HG02798 (cell line): ENCODE measurements around the gene OSBPL5.

Source experiments
- ATAC-seq: cut with Tn5 transposase; IDR thresholded peaks from one replicate; pipeline ENCODE4 v1.9.1; 2021; ENCODE audit warnings: mild to moderate bottlenecking; ENCODE audit not compliant: unreplicated experiment, poor library complexity

OSBPL5 gene

GRCh38 chr11:3138178-3139085 is 26.7 kb downstream of the OSBPL5 start:
- no peak for ATAC-seq

GRCh38 chr11:3137486-3138177 is 27.5 kb downstream of the OSBPL5 start:
- ATAC-seq, result no peak

DNA sequence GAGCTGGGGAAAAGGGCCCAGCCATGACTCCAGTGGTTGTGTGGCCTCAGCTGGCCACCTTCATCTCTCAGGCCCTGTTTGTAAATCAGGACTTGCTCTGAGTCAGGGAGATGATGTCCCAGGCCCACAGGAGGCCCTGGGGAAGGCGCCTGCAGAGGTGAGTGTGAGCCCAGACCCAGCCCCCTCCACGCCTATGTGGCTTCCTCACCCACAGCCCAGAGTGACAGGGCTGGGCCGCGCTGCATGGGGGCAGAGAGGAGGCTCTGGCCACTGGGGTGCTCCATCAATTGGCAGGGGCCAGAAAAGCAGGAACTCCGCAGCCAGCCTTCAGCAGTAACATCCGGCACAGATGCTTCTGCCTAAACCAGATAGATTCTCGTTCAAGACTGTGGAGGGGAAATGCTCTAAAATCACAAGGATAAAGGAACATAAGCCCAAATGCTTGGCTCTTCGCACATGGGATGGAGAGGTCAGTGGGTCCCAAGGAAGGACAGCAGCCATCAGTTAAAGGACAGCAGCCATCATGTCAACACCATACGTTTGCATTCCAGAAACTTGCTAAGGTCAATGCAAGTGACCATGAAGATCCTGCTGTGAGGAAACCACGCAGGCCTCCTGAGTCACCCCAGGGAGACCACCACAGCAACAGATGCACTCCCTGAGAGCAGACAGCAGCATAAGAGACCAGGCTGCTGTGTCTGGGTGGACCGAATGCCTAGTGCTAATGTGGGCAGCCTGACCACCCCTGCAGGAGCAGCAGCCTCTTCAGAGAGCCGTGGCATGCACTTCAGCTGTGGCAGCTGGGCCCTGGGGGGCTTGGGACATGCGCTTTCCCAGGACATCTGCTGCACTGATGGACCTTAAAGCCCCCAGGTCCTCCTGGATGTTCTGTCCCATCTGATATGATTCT is 28.3 kb downstream of the OSBPL5 start:
- no peak for ATAC-seq

DNA sequence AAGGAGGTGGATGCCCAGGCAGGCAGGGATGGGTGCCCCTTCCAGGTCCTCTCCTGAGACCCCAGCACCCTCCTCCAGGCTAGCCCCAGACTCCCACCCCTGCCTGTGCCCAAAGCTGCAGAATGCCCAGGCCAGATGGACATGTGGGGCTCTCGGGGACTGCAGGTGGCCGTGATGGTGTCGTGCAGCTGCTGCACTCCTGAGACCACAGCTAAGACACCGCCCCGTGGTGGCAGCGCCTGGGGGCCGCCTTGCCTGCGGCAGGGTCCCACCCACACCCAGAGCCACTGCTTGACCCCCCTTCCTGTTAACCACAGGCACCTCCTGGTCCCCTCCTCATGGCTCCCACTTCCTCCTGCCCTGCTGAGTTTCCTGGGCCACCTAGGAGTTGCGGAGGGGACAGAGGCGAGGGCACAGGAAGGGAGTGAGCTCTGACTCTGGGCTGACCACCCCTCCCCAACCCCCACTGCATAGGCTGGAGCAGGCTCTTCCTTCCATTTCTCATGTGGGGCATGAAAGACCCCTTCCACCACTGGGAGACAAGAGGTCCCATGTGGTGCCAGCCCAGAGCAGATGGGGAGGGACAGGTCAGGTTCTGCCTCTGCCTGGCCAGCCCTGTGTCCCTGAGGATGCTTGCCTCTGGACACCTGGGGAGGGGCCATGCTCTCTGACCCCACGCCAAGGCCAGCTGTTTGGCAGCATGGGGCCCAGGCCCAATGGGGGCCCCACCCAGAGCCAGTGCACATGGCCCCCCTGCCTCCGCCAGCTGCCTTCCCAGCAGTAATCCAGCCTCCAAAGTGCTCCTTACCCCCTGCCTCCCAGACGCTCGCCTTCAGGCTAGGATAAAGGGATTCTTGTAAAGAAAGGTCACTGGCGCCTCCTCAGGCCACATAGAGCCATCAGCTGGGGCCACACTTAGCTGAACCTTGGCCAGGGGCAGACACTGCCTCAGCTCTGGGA is 29.3 kb downstream of the OSBPL5 start:
- no peak for ATAC-seq

DNA sequence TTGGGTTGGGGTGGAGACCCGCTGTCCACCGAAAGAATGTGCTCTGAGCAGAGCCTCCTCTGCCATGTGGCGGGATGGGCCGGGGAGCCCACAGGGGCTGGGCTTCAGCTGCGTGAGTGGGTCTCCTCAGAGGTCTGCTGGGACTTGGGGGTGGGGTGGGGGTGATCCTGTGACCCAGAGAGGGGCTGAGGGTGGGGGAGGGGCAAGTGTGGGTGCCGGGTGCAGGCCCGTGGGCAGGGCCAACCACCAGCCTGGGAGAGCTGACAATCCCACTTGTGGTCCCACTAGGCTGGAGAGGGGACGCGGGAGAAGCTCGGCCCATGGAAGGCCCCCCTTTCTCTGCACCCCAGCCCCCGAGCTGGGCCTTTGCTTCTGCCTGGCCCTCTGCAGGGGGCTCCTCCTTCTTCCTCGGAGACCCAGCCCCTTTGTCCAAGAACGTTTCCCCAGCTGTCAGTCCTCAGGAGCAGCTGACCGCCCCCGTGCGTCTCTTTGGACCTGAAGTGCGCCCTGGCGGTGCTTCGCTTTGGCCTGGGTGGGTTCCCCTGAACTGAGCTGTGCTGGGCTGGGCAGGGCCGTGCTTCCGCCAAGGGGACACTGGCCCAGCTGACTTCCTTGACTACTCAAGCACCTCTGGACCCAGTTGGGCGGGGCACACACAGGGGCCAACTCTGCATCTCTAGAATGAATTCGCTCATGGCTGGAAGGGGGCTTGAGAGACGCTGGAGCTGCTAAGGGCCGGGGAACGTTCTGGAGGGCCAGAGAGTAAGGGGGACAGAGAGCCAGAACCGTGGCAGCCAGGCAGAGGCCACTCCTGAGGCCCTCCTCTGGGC is 30.2 kb downstream of the OSBPL5 start:
- ATAC-seq, result no peak

DNA sequence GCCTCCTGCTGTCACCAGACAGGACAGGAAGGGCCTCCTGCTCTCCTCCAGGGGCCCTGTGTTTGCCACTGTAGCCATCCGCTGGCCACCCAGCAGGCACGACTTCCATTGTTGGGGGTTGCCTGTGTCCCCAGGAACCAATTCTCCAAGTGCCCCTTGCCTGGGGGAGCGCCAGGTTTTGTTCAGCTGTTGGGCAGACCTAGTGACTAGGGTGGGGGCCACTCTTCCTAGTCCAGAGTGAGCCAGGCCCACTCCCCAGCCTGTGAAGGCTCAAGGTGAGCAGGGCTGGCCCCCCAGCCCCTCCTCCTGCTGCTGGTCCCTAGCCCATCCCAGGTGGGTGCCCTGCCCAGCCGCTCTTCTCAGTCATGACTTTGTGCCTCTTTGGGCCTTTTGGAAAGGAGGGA is 30.9 kb downstream of the OSBPL5 start:
- ATAC-seq, result no peak

GRCh38 chr11:3133261-3134217 is 31.6 kb downstream of the OSBPL5 start:
- ATAC-seq, result no peak

DNA sequence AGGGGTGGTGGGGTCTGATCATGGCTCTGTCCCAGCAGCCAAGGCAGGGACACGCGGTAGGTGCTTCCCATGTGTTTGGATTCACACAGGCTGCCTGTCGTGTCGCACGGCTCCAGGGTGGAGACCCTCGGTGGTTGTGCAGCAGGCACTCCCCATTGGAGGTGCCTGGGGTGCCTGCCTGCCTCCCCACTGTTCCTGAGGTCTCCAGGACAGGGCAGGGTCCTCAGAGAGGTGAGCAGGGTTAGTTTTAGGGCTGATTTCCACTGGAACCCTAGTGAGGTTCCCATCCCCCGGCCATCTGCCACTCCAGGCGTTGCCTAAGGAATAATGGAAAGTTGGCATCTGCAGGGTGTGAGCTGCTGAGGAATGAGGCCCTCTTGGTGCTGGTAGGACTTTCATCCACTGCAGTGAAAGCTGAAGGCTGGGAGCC is 32.3 kb downstream of the OSBPL5 start:
- ATAC-seq, result no peak

- ATAC-seq, result no peak
Measured at GRCh38 chr11:3132271-3132781, 32.8 kb downstream of the OSBPL5 start.

DNA sequence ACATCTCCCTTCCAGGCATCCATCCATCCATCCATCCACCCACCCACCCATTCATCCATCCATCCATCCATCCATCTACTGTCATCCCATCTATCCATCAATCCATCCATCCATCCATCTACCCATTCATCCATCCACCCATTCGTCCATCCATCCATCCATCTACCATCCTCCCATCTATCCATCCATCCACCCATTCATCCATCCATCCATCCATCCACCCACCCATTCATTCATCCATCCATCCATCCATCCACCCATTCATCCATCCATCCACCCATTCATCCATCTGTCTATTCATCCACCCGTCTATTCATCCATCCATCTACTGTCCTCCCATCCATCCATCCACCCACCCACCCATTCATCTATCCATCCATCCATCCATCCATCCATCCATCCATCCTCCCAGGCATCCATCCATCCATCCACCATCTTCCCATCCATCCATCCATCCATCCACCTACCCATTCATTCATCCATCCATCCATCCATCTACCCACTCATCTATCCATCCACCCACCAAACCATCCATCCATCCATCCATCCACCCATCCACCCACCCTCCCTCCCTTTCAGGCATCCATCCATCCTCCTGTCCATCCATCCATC is 33.7 kb downstream of the OSBPL5 start:
- ATAC-seq, result no peak

- no peak for ATAC-seq
Measured at GRCh38 chr11:3130269-3131071, 34.6 kb downstream of the OSBPL5 start.

GRCh38 chr11:3129591-3130268 is 35.4 kb downstream of the OSBPL5 start:
- ATAC-seq, result no peak

- no peak for ATAC-seq
Measured at GRCh38 chr11:3129181-3129590, 35.9 kb downstream of the OSBPL5 start.

- ATAC-seq, result no peak
Measured at GRCh38 chr11:3128356-3129180, 36.5 kb downstream of the OSBPL5 start.
